ENCODE data around the gene MAGEA4.

Gene MAGEA4

GRCh38 chrX:151875270-151876026 lies 37.2 kb upstream of the MAGEA4 start:
- H4K91ac ChIP-seq (ENCODE audit: low read length), result no peak overlapping the region
- no peaks in the 10 kb centered on the region for H3K36me3 ChIP-seq (ENCODE audit: control insufficient read depth in 1 of 2, insufficient read depth in 2 of 2, low read depth in 1 of 2, low read length in 2 of 2)
- no peak overlapping the region for H2BK12ac ChIP-seq (ENCODE audit: low read length in 2 of 2)
- no peak overlapping the region for H3K4me3 ChIP-seq (ENCODE audit: insufficient read depth in 1 of 2, low read depth in 1 of 2, low read length in 2 of 2)
- no peak overlapping the region for H2BK5ac ChIP-seq (ENCODE audit: low read depth, low read length, poor library complexity, severe bottlenecking)
- H3K27ac ChIP-seq (ENCODE audit: low read length, poor library complexity, severe bottlenecking), result no peak overlapping the region
- H3K18ac ChIP-seq (ENCODE audit: low read depth in 1 of 2, low read length in 2 of 2), result no peak overlapping the region
- no peak overlapping the region for H4K8ac ChIP-seq (ENCODE audit: low read length)
- WGBS, result 60% methylated on average over 5 of the region's 5 CpGs
- H2AK5ac ChIP-seq (ENCODE audit: low read length, severe bottlenecking), result no peak overlapping the region
- DNase-seq, result no peak
- H2BK15ac ChIP-seq (ENCODE audit: low read depth, poor library complexity, severe bottlenecking), result no peak overlapping the region
- H3K4me1 ChIP-seq (ENCODE audit: control insufficient read depth, insufficient read depth, low read depth, low read length), result peaks cover 2% of the 10 kb centered on the region
- H3K4ac ChIP-seq (ENCODE audit: low read depth in 1 of 2, low read length in 2 of 2), result no peak overlapping the region
- H3K14ac ChIP-seq (ENCODE audit: low read length in 2 of 2), result no peak overlapping the region
- H3K27me3 ChIP-seq (ENCODE audit: control insufficient read depth in 1 of 2, insufficient read depth in 1 of 2, low read length in 2 of 2), result peaks cover 0 to 20% of the 10 kb centered on the region in 2 experiments
- no peak overlapping the region for H3K23ac ChIP-seq (ENCODE audit: low read length in 2 of 2)
- H2AFZ ChIP-seq (ENCODE audit: low read depth, low read length), result no peak overlapping the region
- no peak overlapping the region for H3K4me2 ChIP-seq (ENCODE audit: low read length, poor library complexity, severe bottlenecking)
- H3K9ac ChIP-seq (ENCODE audit: low read length), result no peak overlapping the region
- no peaks in the 10 kb centered on the region for H3K79me1 ChIP-seq (replicated peaks; ENCODE audit: low read length, poor library complexity, severe bottlenecking)
- H2BK120ac ChIP-seq (ENCODE audit: low read depth, low read length), result no peak overlapping the region
- no peaks in the 10 kb centered on the region for H3K9me3 ChIP-seq (ENCODE audit: control insufficient read depth, low read length)

- Histone ChIP-seq H2AFZ (ENCODE audit: low read depth, low read length) (no peak overlapping the region), H2BK5ac (ENCODE audit: low read depth, low read length, poor library complexity, severe bottlenecking) (no peak overlapping the region), H2BK15ac (ENCODE audit: low read depth, poor library complexity, severe bottlenecking) (no peak overlapping the region), H3K9me3 (ENCODE audit: control insufficient read depth, low read length) (no peaks in the 10 kb centered on the region), H4K91ac (ENCODE audit: low read length) (no peak overlapping the region), H3K14ac (ENCODE audit: low read length in 2 of 2) (no peak overlapping the region), H3K4me3 (ENCODE audit: insufficient read depth in 1 of 2, low read depth in 1 of 2, low read length in 2 of 2) (no peak overlapping the region), H3K4ac (ENCODE audit: low read depth in 1 of 2, low read length in 2 of 2) (no peak overlapping the region), H2BK120ac (ENCODE audit: low read depth, low read length) (no peak overlapping the region), H3K23ac (ENCODE audit: low read length in 2 of 2) (no peak overlapping the region), H3K9ac (ENCODE audit: low read length) (no peak overlapping the region), H4K8ac (ENCODE audit: low read length) (no peak overlapping the region), H2AK5ac (ENCODE audit: low read length, severe bottlenecking) (no peak overlapping the region), H3K4me1 (ENCODE audit: control insufficient read depth, insufficient read depth, low read depth, low read length) (no peaks in the 10 kb centered on the region), H3K27me3 (ENCODE audit: control insufficient read depth in 1 of 2, insufficient read depth in 1 of 2, low read length in 2 of 2) (peaks cover 0 to 18% of the 10 kb centered on the region in 2 experiments), H3K18ac (ENCODE audit: low read depth in 1 of 2, low read length in 2 of 2) (no peak overlapping the region), H3K4me2 (ENCODE audit: low read length, poor library complexity, severe bottlenecking) (no peak overlapping the region), H2BK12ac (ENCODE audit: low read length in 2 of 2) (no peak overlapping the region), H3K36me3 (ENCODE audit: control insufficient read depth in 1 of 2, insufficient read depth in 2 of 2, low read depth in 1 of 2, low read length in 2 of 2) (no peaks in the 10 kb centered on the region), H3K79me1 (replicated peaks; ENCODE audit: low read length, poor library complexity, severe bottlenecking) (no peaks in the 10 kb centered on the region), H3K27ac (ENCODE audit: low read length, poor library complexity, severe bottlenecking) (no peak overlapping the region)
- no peak for DNase-seq
- 92% methylated on average over 2 of the region's 8 CpGs for WGBS
Measured at GRCh38 chrX:151878574-151878973, 34.1 kb upstream of the MAGEA4 start.

GRCh38 chrX:151879856-151880255 lies 32.8 kb upstream of the MAGEA4 start:
- H2BK12ac ChIP-seq (ENCODE audit: low read length in 2 of 2), result no peak overlapping the region

GRCh38 chrX:151880895-151881294 lies 31.8 kb upstream of the MAGEA4 start:
- Histone ChIP-seq H3K14ac (ENCODE audit: low read length in 2 of 2) (no peak overlapping the region), H2BK5ac (ENCODE audit: low read depth, low read length, poor library complexity, severe bottlenecking) (no peak overlapping the region), H3K27ac (ENCODE audit: low read length, poor library complexity, severe bottlenecking) (no peak overlapping the region), H2AFZ (ENCODE audit: low read depth, low read length) (no peak overlapping the region), H3K9ac (ENCODE audit: low read length) (no peak overlapping the region), H3K23ac (ENCODE audit: low read length in 2 of 2) (no peak overlapping the region), H2BK120ac (ENCODE audit: low read depth, low read length) (no peak overlapping the region), H2AK5ac (ENCODE audit: low read length, severe bottlenecking) (no peak overlapping the region), H3K4me2 (ENCODE audit: low read length, poor library complexity, severe bottlenecking) (no peak overlapping the region), H2BK15ac (ENCODE audit: low read depth, poor library complexity, severe bottlenecking) (no peak overlapping the region), H3K36me3 (ENCODE audit: control insufficient read depth in 1 of 2, insufficient read depth in 2 of 2, low read depth in 1 of 2, low read length in 2 of 2) (no peaks in the 10 kb centered on the region), H3K79me1 (replicated peaks; ENCODE audit: low read length, poor library complexity, severe bottlenecking) (no peaks in the 10 kb centered on the region), H4K8ac (ENCODE audit: low read length) (no peak overlapping the region), H3K4me3 (ENCODE audit: insufficient read depth in 1 of 2, low read depth in 1 of 2, low read length in 2 of 2) (no peak overlapping the region), H3K18ac (ENCODE audit: low read depth in 1 of 2, low read length in 2 of 2) (no peak overlapping the region), H3K27me3 (ENCODE audit: control insufficient read depth in 1 of 2, insufficient read depth in 1 of 2, low read length in 2 of 2) (peaks cover 0 to 7% of the 10 kb centered on the region in 2 experiments), H4K91ac (ENCODE audit: low read length) (no peak overlapping the region), H3K9me3 (ENCODE audit: control insufficient read depth, low read length) (peaks cover 8% of the 10 kb centered on the region), H3K4me1 (ENCODE audit: control insufficient read depth, insufficient read depth, low read depth, low read length) (no peaks in the 10 kb centered on the region), H2BK12ac (ENCODE audit: low read length in 2 of 2) (no peak overlapping the region), H3K4ac (ENCODE audit: low read depth in 1 of 2, low read length in 2 of 2) (no peak overlapping the region)
- DNase-seq, result no peak
- no CpG with 5 or more reads among the region's 2 CpGs for WGBS

More at GRCh38 chrX:151879856-151880255, 32.8 kb upstream of the MAGEA4 start:
- H4K8ac ChIP-seq (ENCODE audit: low read length), result no peak overlapping the region
- no peak overlapping the region for H3K9ac ChIP-seq (ENCODE audit: low read length)
- 71% methylated on average over 3 of the region's 4 CpGs for WGBS
- no peak overlapping the region for H2AK5ac ChIP-seq (ENCODE audit: low read length, severe bottlenecking)
- no peak overlapping the region for H4K91ac ChIP-seq (ENCODE audit: low read length)
- no peak overlapping the region for H2BK5ac ChIP-seq (ENCODE audit: low read depth, low read length, poor library complexity, severe bottlenecking)
- H3K4me1 ChIP-seq (ENCODE audit: control insufficient read depth, insufficient read depth, low read depth, low read length), result no peaks in the 10 kb centered on the region
- no peak overlapping the region for H3K27ac ChIP-seq (ENCODE audit: low read length, poor library complexity, severe bottlenecking)
- no peak overlapping the region for H2AFZ ChIP-seq (ENCODE audit: low read depth, low read length)
- no peak overlapping the region for H2BK15ac ChIP-seq (ENCODE audit: low read depth, poor library complexity, severe bottlenecking)
- no peak overlapping the region for H3K4me3 ChIP-seq (ENCODE audit: insufficient read depth in 1 of 2, low read depth in 1 of 2, low read length in 2 of 2)
- H3K9me3 ChIP-seq (ENCODE audit: control insufficient read depth, low read length), result no peaks in the 10 kb centered on the region
- H3K79me1 ChIP-seq (replicated peaks; ENCODE audit: low read length, poor library complexity, severe bottlenecking), result no peaks in the 10 kb centered on the region
- H2BK120ac ChIP-seq (ENCODE audit: low read depth, low read length), result no peak overlapping the region
- no peak overlapping the region for H3K18ac ChIP-seq (ENCODE audit: low read depth in 1 of 2, low read length in 2 of 2)
- H3K4me2 ChIP-seq (ENCODE audit: low read length, poor library complexity, severe bottlenecking), result no peak overlapping the region
- no peaks in the 10 kb centered on the region for H3K36me3 ChIP-seq (ENCODE audit: control insufficient read depth in 1 of 2, insufficient read depth in 2 of 2, low read depth in 1 of 2, low read length in 2 of 2)
- H3K14ac ChIP-seq (ENCODE audit: low read length in 2 of 2), result no peak overlapping the region
- no peak overlapping the region for H3K23ac ChIP-seq (ENCODE audit: low read length in 2 of 2)
- H3K27me3 ChIP-seq (ENCODE audit: control insufficient read depth in 1 of 2, insufficient read depth in 1 of 2, low read length in 2 of 2), result peaks cover 0 to 11% of the 10 kb centered on the region in 2 experiments
- no peak for DNase-seq
- no peak overlapping the region for H3K4ac ChIP-seq (ENCODE audit: low read depth in 1 of 2, low read length in 2 of 2)
